Measurements from ENCODE around the gene AUTS2. TPM values are rescaled to one million over a fixed set of nuclear protein-coding genes. Genes with fewer than 3 reads are reported as not detected.

AUTS2 gene
- total RNA-seq, 6 donors from 2014 or later: 38.9 to 151 (median 55.8) TPM

- ATAC-seq (ENCODE audit: low FRiP score in 2 of 2) (no peak), DNase-seq (no peak)
- Histone ChIP-seq H3K4me3 (no peak overlapping the region), H3K27me3 (no peaks in the 10 kb centered on the region), H3K4me1 (no peaks in the 10 kb centered on the region), H3K36me3 (no peaks in the 10 kb centered on the region), H3K27ac (no peak overlapping the region), H3K9me3 (no peaks in the 10 kb centered on the region)
- WGBS, 2 donors: 70 to 78% methylated on average over 4 of the region's 4 CpGs
- TF ChIP-seq CTCF (IDR thresholded peaks at IDR 0.05) (no peak), POLR2AphosphoS5 (IDR thresholded peaks at IDR 0.05) (no peak), EP300 (IDR thresholded peaks at IDR 0.05) (no peak)
Observed at GRCh38 chr7:70137126-70137525, 538.9 kb downstream of the AUTS2 start.

DNA sequence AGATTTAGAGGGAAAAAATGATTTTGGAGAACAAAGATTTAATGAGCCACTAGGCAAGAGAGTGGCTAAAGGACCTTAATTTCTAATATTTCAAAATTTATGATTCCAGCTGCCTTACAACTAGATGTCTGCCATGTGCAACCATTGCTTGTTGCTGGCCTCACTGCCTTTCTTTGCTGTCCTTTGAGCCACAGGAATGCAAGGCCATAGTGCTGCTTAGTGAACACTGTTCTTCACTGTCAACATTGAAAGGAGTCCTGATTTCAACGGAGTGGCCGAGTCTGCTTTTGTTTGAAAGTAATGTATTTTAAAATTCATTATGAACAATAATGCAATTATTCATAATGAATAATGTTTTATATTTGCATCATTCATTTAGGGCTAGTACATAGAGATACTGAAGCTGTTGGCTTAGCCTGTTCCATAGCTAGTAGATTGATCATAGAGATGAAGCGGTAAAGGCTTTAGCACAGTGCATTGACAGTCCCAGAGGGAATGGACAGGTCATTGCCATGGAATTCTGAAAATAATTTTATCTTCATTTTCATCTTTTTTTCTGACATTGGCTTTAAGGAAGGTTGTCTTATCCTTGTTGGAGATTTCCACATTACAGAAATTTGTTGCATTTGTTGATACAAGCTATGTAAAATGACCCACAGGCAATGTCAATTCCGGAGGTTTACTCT, 544.1 kb downstream of the AUTS2 start:
- no peak for DNase-seq
- Histone ChIP-seq H3K27me3 (no peaks in the 10 kb centered on the region), H3K27ac (no peak overlapping the region), H3K4me1 (no peaks in the 10 kb centered on the region), H3K9me3 (no peaks in the 10 kb centered on the region), H3K4me3 (no peak overlapping the region), H3K36me3 (no peaks in the 10 kb centered on the region)
- ATAC-seq (ENCODE audit: low FRiP score in 2 of 2): no peak
- TF ChIP-seq POLR2AphosphoS5 (IDR thresholded peaks at IDR 0.05) (no peak), POLR2A (IDR thresholded peaks at IDR 0.05) (no peak), EP300 (IDR thresholded peaks at IDR 0.05) (no peak)
- 89 to 94% methylated on average over 4 of the region's 4 CpGs for WGBS, 2 donors

- 50 to 67% methylated on average over 5 of the region's 5 CpGs for WGBS, 2 donors
- no peak for DNase-seq
- Histone ChIP-seq H3K4me1 (no peaks in the 10 kb centered on the region), H3K4me3 (no peak overlapping the region), H3K9me3 (no peaks in the 10 kb centered on the region), H3K27ac (no peak overlapping the region), H3K27me3 (no peaks in the 10 kb centered on the region), H3K36me3 (no peaks in the 10 kb centered on the region)
- ATAC-seq (ENCODE audit: low FRiP score in 2 of 2): peak in 1 of 2 donors; percentile 90
- TF ChIP-seq POLR2A (IDR thresholded peaks at IDR 0.05): no peak
- TF ChIP-seq CTCF (IDR thresholded peaks at IDR 0.05): no peak
- TF ChIP-seq EP300 (IDR thresholded peaks at IDR 0.05): no peak
- no peak for TF ChIP-seq POLR2AphosphoS5 (IDR thresholded peaks at IDR 0.05)
Observed at GRCh38 chr7:70143075-70144044, 545.1 kb downstream of the AUTS2 start.

DNA sequence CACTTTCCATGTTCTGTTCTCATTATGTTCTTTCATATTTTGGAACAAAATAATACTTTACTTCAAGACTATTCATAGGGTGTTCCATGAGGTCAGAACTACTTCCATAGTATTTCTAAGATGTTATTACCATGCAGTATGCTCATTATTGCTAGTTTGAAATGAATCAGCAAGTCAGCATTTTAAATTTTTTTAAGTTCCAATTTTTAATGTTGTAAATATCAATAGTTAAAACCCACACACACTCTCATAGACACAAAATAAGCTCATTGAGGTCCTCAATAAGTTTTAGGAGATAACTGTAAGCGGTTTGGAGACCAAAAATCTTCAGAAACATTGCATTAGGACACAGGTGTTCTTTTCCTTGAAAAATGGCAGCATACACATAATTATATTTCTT, 550.7 kb downstream of the AUTS2 start:
- TF ChIP-seq CTCF (IDR thresholded peaks at IDR 0.05): no peak
- TF ChIP-seq EP300 (IDR thresholded peaks at IDR 0.05): no peak
- TF ChIP-seq POLR2AphosphoS5 (IDR thresholded peaks at IDR 0.05): no peak
- no peak for TF ChIP-seq POLR2A (IDR thresholded peaks at IDR 0.05)
- Histone ChIP-seq H3K27ac (no peak overlapping the region), H3K36me3 (no peaks in the 10 kb centered on the region), H3K4me1 (no peaks in the 10 kb centered on the region), H3K27me3 (no peaks in the 10 kb centered on the region), H3K4me3 (no peak overlapping the region), H3K9me3 (peaks cover 0 to 11% (median 5%) of the 10 kb centered on the region in 4 donors)
- ATAC-seq (ENCODE audit: low FRiP score in 2 of 2) (no peak), DNase-seq (no peak)
- WGBS, 2 donors: 90 to 92% methylated on average over 1 of the region's 1 CpG

- no peak overlapping the region for H3K27ac ChIP-seq
- H3K9me3 ChIP-seq: peaks cover 0 to 11% (median 5%) of the 10 kb centered on the region in 4 donors
- H3K4me3 ChIP-seq: no peak overlapping the region
- WGBS, 2 donors: 84 to 87% methylated on average over 1 of the region's 1 CpG
- H3K4me1 ChIP-seq: peaks cover 0 to 7% (median 0%) of the 10 kb centered on the region in 4 donors
- TF ChIP-seq POLR2A (IDR thresholded peaks at IDR 0.05) (no peak), POLR2AphosphoS5 (IDR thresholded peaks at IDR 0.05) (no peak), EP300 (IDR thresholded peaks at IDR 0.05) (no peak), CTCF (IDR thresholded peaks at IDR 0.05) (no peak)
- ATAC-seq (ENCODE audit: low FRiP score in 2 of 2): no peak
- H3K36me3 ChIP-seq: no peaks in the 10 kb centered on the region
- DNase-seq: no peak
- H3K27me3 ChIP-seq: no peaks in the 10 kb centered on the region
Observed at GRCh38 chr7:70152313-70152712, 554.0 kb downstream of the AUTS2 start.
